ENCODE data around the gene KCNK4. TPM values are rescaled to one million over a fixed set of nuclear protein-coding genes. Genes with fewer than 3 reads are reported as not detected.
A peak's percentile ranks its signal among the peaks of the same experiment; 100 is the strongest.

The KCNK4 gene
- total RNA-seq, 4 donors from 2014 or later: 0.27 TPM; not detected in 3

GRCh38 chr11:64252003-64252872 lies 38.9 kb upstream of the KCNK4 start:
- in situ Hi-C loops (cut with MboI; ENCODE audit: low pct_ligation_motif_present in 1 of 4, low pct_unique_long_range_greater_than_20kb in 1 of 4, low sequenced_read_pairs in 3 of 4): no loop called here
- intact Hi-C loops (cut with DNase I; ENCODE audit: low total_unique reads): loop anchor here (5.0 kb wide), 1 partner anchor 50 kb away; the partner anchor contains the start of gene CATSPERZ
- peaks cover 0 to 20% (median 0%) of the 10 kb centered on the region in 4 donors for H3K36me3 ChIP-seq
- H3K27me3 ChIP-seq: no peaks in the 10 kb centered on the region
- TF ChIP-seq POLR2A (IDR thresholded peaks at IDR 0.05) (peak; percentile 88), POLR2AphosphoS5 (IDR thresholded peaks at IDR 0.05) (peak; percentile 74 to 83 (median 77)), EP300 (IDR thresholded peaks at IDR 0.05; ENCODE audit: low read depth) (no peak)
- TF ChIP-seq, protein P1, sequence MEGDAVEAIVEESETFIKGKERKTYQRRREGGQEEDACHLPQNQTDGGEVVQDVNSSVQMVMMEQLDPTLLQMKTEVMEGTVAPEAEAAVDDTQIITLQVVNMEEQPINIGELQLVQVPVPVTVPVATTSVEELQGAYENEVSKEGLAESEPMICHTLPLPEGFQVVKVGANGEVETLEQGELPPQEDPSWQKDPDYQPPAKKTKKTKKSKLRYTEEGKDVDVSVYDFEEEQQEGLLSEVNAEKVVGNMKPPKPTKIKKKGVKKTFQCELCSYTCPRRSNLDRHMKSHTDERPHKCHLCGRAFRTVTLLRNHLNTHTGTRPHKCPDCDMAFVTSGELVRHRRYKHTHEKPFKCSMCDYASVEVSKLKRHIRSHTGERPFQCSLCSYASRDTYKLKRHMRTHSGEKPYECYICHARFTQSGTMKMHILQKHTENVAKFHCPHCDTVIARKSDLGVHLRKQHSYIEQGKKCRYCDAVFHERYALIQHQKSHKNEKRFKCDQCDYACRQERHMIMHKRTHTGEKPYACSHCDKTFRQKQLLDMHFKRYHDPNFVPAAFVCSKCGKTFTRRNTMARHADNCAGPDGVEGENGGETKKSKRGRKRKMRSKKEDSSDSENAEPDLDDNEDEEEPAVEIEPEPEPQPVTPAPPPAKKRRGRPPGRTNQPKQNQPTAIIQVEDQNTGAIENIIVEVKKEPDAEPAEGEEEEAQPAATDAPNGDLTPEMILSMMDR (IDR thresholded peaks at IDR 0.05): peak; percentile 31 to 70 (median 50)
- H3K4me3 ChIP-seq: peak overlapping the region; percentile 65 to 91 (median 86)
- H3K9me3 ChIP-seq: no peaks in the 10 kb centered on the region
- 4 to 6% methylated on average over 10 to 23 of the region's 23 CpGs for WGBS, 2 donors (ENCODE audit: low coverage in 1 of 2)
- peaks cover 15 to 42% (median 29%) of the 10 kb centered on the region in 4 donors for H3K4me1 ChIP-seq
- DNase-seq: peak; percentile 89
- H3K27ac ChIP-seq: peak overlapping the region; percentile 84 to 91 (median 88)

DNA sequence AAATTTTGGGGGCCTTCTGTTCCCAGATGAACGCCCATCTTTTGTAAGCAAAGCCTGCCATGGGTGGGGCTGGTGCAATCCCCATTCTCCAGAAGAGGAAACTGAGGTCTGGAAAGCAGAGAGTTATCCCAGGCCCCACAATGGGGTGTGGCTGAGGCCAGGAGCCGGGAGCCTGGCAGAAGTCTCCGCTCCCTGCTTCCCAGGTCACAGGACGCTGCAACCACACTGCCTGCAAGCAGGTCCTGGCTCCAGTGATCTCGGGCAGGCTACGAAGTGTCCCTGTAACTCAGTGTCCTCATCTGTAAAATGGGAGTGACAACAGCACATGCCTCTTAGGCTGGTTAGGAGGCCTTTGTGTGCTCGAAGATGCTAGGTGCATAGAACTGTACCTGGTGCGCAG lies 38.1 kb upstream of the KCNK4 start:
- peak overlapping the region in 2 of 4 donors; percentile 65 to 86 for H3K4me3 ChIP-seq
- intact Hi-C loops (cut with DNase I; ENCODE audit: low total_unique reads) (loop anchor here (5.0 kb wide), 1 partner anchor 49 kb away; the partner anchor contains the start of gene CATSPERZ), in situ Hi-C loops (cut with MboI; ENCODE audit: low pct_ligation_motif_present in 1 of 4, low pct_unique_long_range_greater_than_20kb in 1 of 4, low sequenced_read_pairs in 3 of 4) (no loop called here)
- H3K4me1 ChIP-seq: peaks cover 15 to 37% (median 23%) of the 10 kb centered on the region in 4 donors
- TF ChIP-seq, protein P1 (IDR thresholded peaks at IDR 0.05): no peak
- TF ChIP-seq POLR2AphosphoS5 (IDR thresholded peaks at IDR 0.05) (no peak), POLR2A (IDR thresholded peaks at IDR 0.05) (no peak), EP300 (IDR thresholded peaks at IDR 0.05; ENCODE audit: low read depth) (no peak)
- no peaks in the 10 kb centered on the region for H3K9me3 ChIP-seq
- peaks cover 0 to 20% (median 0%) of the 10 kb centered on the region in 4 donors for H3K36me3 ChIP-seq
- DNase-seq: no peak
- peak overlapping the region; percentile 84 to 91 (median 88) for H3K27ac ChIP-seq
- 72% methylated on average over 8 of the region's 8 CpGs; no CpG with 5 or more reads in 1 of the 2 donors for WGBS, 2 donors (ENCODE audit: low coverage in 1 of 2)
- no peaks in the 10 kb centered on the region for H3K27me3 ChIP-seq

GRCh38 chr11:64253481-64253880 lies 37.6 kb upstream of the KCNK4 start:
- Histone ChIP-seq H3K4me3 (no peak overlapping the region), H3K27me3 (no peaks in the 10 kb centered on the region), H3K9me3 (no peaks in the 10 kb centered on the region), H3K36me3 (peaks cover 0 to 21% (median 0%) of the 10 kb centered on the region in 4 donors), H3K4me1 (peaks cover 15 to 36% (median 23%) of the 10 kb centered on the region in 4 donors), H3K27ac (peak overlapping the region in 1 of 4 donors; percentile 84)
- in situ Hi-C loops (cut with MboI; ENCODE audit: low pct_ligation_motif_present in 1 of 4, low pct_unique_long_range_greater_than_20kb in 1 of 4, low sequenced_read_pairs in 3 of 4): no loop called here
- intact Hi-C loops (cut with DNase I; ENCODE audit: low total_unique reads): loop anchor here (5.0 kb wide), 1 partner anchor 49 kb away; the partner anchor contains the start of gene CATSPERZ
- DNase-seq: peak; percentile 19
- WGBS, 2 donors (ENCODE audit: low coverage in 1 of 2): 66% methylated on average over 5 of the region's 5 CpGs; no CpG with 5 or more reads in 1 of the 2 donors
- TF ChIP-seq EP300 (IDR thresholded peaks at IDR 0.05; ENCODE audit: low read depth) (no peak), POLR2A (IDR thresholded peaks at IDR 0.05) (no peak), POLR2AphosphoS5 (IDR thresholded peaks at IDR 0.05) (no peak)
- TF ChIP-seq, protein P1 (IDR thresholded peaks at IDR 0.05): no peak

- in situ Hi-C loops (cut with MboI; ENCODE audit: low pct_ligation_motif_present in 1 of 4, low pct_unique_long_range_greater_than_20kb in 1 of 4, low sequenced_read_pairs in 3 of 4): no loop called here
- intact Hi-C loops (cut with DNase I; ENCODE audit: low total_unique reads): loop anchor here (5.0 kb wide), 1 partner anchor 48 kb away; the partner anchor contains the start of gene CATSPERZ
- WGBS, 2 donors (ENCODE audit: low coverage in 1 of 2): 86% methylated on average over 7 of the region's 7 CpGs; no CpG with 5 or more reads in 1 of the 2 donors
Measured at GRCh38 chr11:64254326-64254725, 36.8 kb upstream of the KCNK4 start.

More at GRCh38 chr11:64254326-64254725, 36.8 kb upstream of the KCNK4 start:
- no peak overlapping the region for H3K4me3 ChIP-seq
- no peaks in the 10 kb centered on the region for H3K27me3 ChIP-seq
- no peak for DNase-seq
- H3K9me3 ChIP-seq: no peaks in the 10 kb centered on the region
- no peak overlapping the region for H3K27ac ChIP-seq
- H3K4me1 ChIP-seq: peaks cover 15 to 36% (median 23%) of the 10 kb centered on the region in 4 donors
- TF ChIP-seq, protein P1 (IDR thresholded peaks at IDR 0.05): no peak
- TF ChIP-seq POLR2AphosphoS5 (IDR thresholded peaks at IDR 0.05) (no peak), POLR2A (IDR thresholded peaks at IDR 0.05) (no peak), EP300 (IDR thresholded peaks at IDR 0.05; ENCODE audit: low read depth) (no peak)
- peaks cover 0 to 29% (median 0%) of the 10 kb centered on the region in 4 donors for H3K36me3 ChIP-seq

Data from transverse colon (tissue), 4 donors.